A549 (cell line): Measurements from ENCODE around the gene PYY. TPM values are rescaled to one million over a fixed set of nuclear protein-coding genes. Genes with fewer than 3 reads are reported as not detected.
"Not testable (repeated sequence)": the region's sequence is repeated elsewhere in the genome, so short reads cannot be mapped to it uniquely, and the experiment has no call there.

Experiments used
- ATAC-seq, 2 experiments: fragments of 200-7000 bp in 1 of 2; fragments of >200 bp in 1 of 2; cut with Nextera tagmentation in 1 of 2; cut with Tn5 transposase in 1 of 2; 3 replicates each; pipeline versions ENCODE4 v1.8.0 to v1.9.1; 2018 to 2020; ENCODE audit warnings: mild to moderate bottlenecking in 1 of 2, moderate library complexity in 1 of 2
- CTCF ChIA-PET: fragments of 300-600 bp; sonication (Branson Sonifier 250); formaldehyde crosslinking; extraction: SDS; loops from one replicate; lab custom pipeline; 2021; ENCODE audit warnings: antibody characterized with exemption, inconsistent platforms; lab: Yijun Ruan, JAX
- POLR2A ChIA-PET: fragments of 350-600 bp; formaldehyde crosslinking; extraction: SDS; loops from one replicate; lab custom pipeline; 2021; ENCODE audit warnings: antibody characterized with exemption, inconsistent platforms; lab: Yijun Ruan, JAX
- DNase-seq, 2 experiments: peaks; one replicate each; pipeline versions ENCODE4 v3.0.0 to v3.0.0-alpha.2; 2011 to 2016; ENCODE audit warnings: low read depth in 1 of 2, low spot score in 1 of 2
- FAIRE-seq: peaks from 2 replicates; lab custom pipeline; 2011; peaks lifted over from hg19 to GRCh38; lab: Jason Lieb, UNC
- H3K27ac ChIP-seq, 2 experiments: fragments of >200 bp; sonication (Bioruptor Twin); formaldehyde crosslinking; 3 replicates each; pipeline ENCODE4 v1.5.1; 2016 to 2017
- H3K4me1 ChIP-seq: fragments of >200 bp; sonication (Bioruptor Twin); formaldehyde crosslinking; 3 replicates; pipeline ENCODE4 v1.6.1; 2016
- H3K4me2 ChIP-seq: fragments of >200 bp; sonication (Bioruptor Twin); formaldehyde crosslinking; 3 replicates; pipeline ENCODE4 v1.6.1; 2016
- H3K4me3 ChIP-seq: fragments of >200 bp; sonication (Bioruptor Twin); formaldehyde crosslinking; 3 replicates; pipeline ENCODE4 v1.5.1; 2016
- H3K9me3 ChIP-seq: fragments of >200 bp; sonication (Bioruptor Twin); formaldehyde crosslinking; 3 replicates; pipeline ENCODE4 v1.6.1; 2016
- CHD2 ChIP-seq: fragments of 150-350 bp; IDR thresholded peaks from 2 replicates; pipeline ENCODE4 v1.6.1; 2014; ENCODE audit warnings: low read length; ENCODE audit not compliant: partially characterized antibody
- FOXS1 ChIP-seq: fragments of 250-450 bp; sonication (Bioruptor Pico); IDR thresholded peaks from 2 replicates; pipeline ENCODE4 v1.5.0; 2020; ENCODE audit warnings: mild to moderate bottlenecking, moderate library complexity
- HDAC2 ChIP-seq: fragments of 200-600 bp; sonication (generic); IDR thresholded peaks from 2 replicates; pipeline ENCODE4 v1.6.1; 2016
- HMGXB4 ChIP-seq: fragments of 250-450 bp; sonication (Bioruptor Pico); IDR thresholded peaks from 2 replicates; pipeline ENCODE4 v1.5.0; 2021; ENCODE audit warnings: mild to moderate bottlenecking, moderate library complexity, borderline replicate concordance
- HOXB5 ChIP-seq: fragments of 250-450 bp; sonication (Bioruptor Pico); IDR thresholded peaks from 2 replicates; pipeline ENCODE4 v1.5.0; 2020; ENCODE audit warnings: mild to moderate bottlenecking, moderate library complexity
- JUNB ChIP-seq: fragments of >200 bp; sonication (Bioruptor Twin); formaldehyde crosslinking; IDR thresholded peaks from 2 replicates; pipeline ENCODE4 v1.6.1; 2016
- MAX ChIP-seq: IDR thresholded peaks from 2 replicates; pipeline ENCODE4 v1.6.1; 2012
- PBX3 ChIP-seq: IDR thresholded peaks from 2 replicates; pipeline ENCODE4 v1.6.1; 2012
- REST ChIP-seq: fragments of 200-600 bp; sonication (generic); IDR thresholded peaks from 2 replicates; pipeline ENCODE4 v1.6.1; 2016; ENCODE audit warnings: antibody characterized with exemption, mild to moderate bottlenecking, moderate library complexity
- RFX5 ChIP-seq: fragments of 450-650 bp; IDR thresholded peaks from 2 replicates; pipeline ENCODE4 v1.7.1; 2014; ENCODE audit warnings: antibody characterized with exemption, mild to moderate bottlenecking, moderate library complexity
- RNF2 ChIP-seq: fragments of 200-600 bp; sonication (generic); IDR thresholded peaks from 2 replicates; pipeline ENCODE4 v1.6.1; 2016; ENCODE audit warnings: low read depth, mild to moderate bottlenecking, antibody characterized with exemption, moderate library complexity, borderline replicate concordance
- WGBS: methylation state at CpG from one replicate; pipeline ENCODE4 v1.1.6; 2017; ENCODE audit errors: missing lambda C conversion rate; 5-methylcytosine and 5-hydroxymethylcytosine counted together
- polyA plus RNA-seq, 4 experiments: library from polyadenylated mRNA; depleted of rRNA in 3 of 4; stranded (reverse); fragments of >200 nt; fragmentation: RNase III in 1 of 4; extraction: RNeasy Plus Mini Kit Qiagen cat#74134 plus additional on column Dnase treatment in 1 of 4; gene quantifications; 2 replicates in 3 of 4; 3 replicates in 1 of 4; pipeline ENCODE4 v1.2.3, GENCODE V29; 2011 to 2017

Gene PYY
- polyA plus RNA-seq, 2 of the 4 experiments (the other 2 are of a cell fraction), result not detected

GRCh38 chr17:43931062-43931571 lies 22.6 kb downstream of the PYY start:
- H3K4me3 ChIP-seq, result no peak overlapping the region
- WGBS, result 26% methylated on average over 5 of the region's 5 CpGs
- H3K4me1 ChIP-seq, result peaks cover 14% of the 10 kb centered on the region
- no peaks in the 10 kb centered on the region for H3K9me3 ChIP-seq
- peak overlapping the region; percentile 55 for H3K4me2 ChIP-seq
- POLR2A ChIA-PET, result no interaction called here
- H3K27ac ChIP-seq, result peak overlapping the region in 1 of 2 experiments; percentile 47; a peak in 1 of 6 replicates
- no peak for TF ChIP-seq RFX5
- no peak for TF ChIP-seq REST
- no peak for TF ChIP-seq HOXB5 (CRISPR knock-in tag)
- TF ChIP-seq CHD2, result no peak
- TF ChIP-seq JUNB, result no peak
- no peak for TF ChIP-seq RNF2
- TF ChIP-seq MAX, result no peak
- no peak for TF ChIP-seq PBX3
- ATAC-seq (peak; percentile 30 to 77; a peak in 3 of 6 replicates), DNase-seq (peak in 1 of 2 experiments; percentile 54), FAIRE-seq (no peak)
- CTCF ChIA-PET, result interaction anchor here (0.8 to 3.9 kb wide), 7 partner anchors 9 to 64 kb away, joined by 3 to 16 read pairs (median 4); no protein-coding TSS in a partner anchor

- Histone ChIP-seq H3K4me2 (no peak overlapping the region), H3K4me3 (no peak overlapping the region), H3K27ac (no peak overlapping the region), H3K9me3 (no peaks in the 10 kb centered on the region), H3K4me1 (peaks cover 14% of the 10 kb centered on the region)
- CTCF ChIA-PET, result interaction anchor here (0.8 to 6.8 kb wide), 5 partner anchors 9 to 49 kb away, joined by 3 to 46 read pairs (median 6); no protein-coding TSS in a partner anchor
- TF ChIP-seq FOXS1 (CRISPR knock-in tag), result no peak
- POLR2A ChIA-PET, result no interaction called here
- ATAC-seq, result no peak
- DNase-seq, result no peak
- no peak for FAIRE-seq
- WGBS, result 48% methylated on average over 1 of the region's 1 CpG
Measured at GRCh38 chr17:43928609-43929008, 25.1 kb downstream of the PYY start.

GRCh38 chr17:43927929-43928328 lies 25.8 kb downstream of the PYY start:
- POLR2A ChIA-PET, H3K4me3 ChIP-seq, FAIRE-seq: not testable (repeated sequence)

GRCh38 chr17:43927060-43927864 lies 26.5 kb downstream of the PYY start:
- DNase-seq (no peak), FAIRE-seq (no peak), ATAC-seq (no peak)
- 68% methylated on average over 34 of the region's 42 CpGs for WGBS
- ChIA-PET POLR2A (no interaction called here), CTCF (interaction anchor here (0.7 to 9.5 kb wide), 7 partner anchors 12 to 68 kb away, joined by 3 to 94 read pairs (median 28); partner anchors contain the start of gene MPP2)
- H3K4me1 ChIP-seq, result peaks cover 14% of the 10 kb centered on the region
- H3K4me2 ChIP-seq, result no peak overlapping the region
- H3K9me3 ChIP-seq, result no peaks in the 10 kb centered on the region
- no peak overlapping the region for H3K27ac ChIP-seq
- H3K4me3 ChIP-seq, result no peak overlapping the region
- TF ChIP-seq HDAC2 (no peak), HMGXB4 (CRISPR knock-in tag) (no peak)

More at GRCh38 chr17:43927929-43928328, 25.8 kb downstream of the PYY start:
- not testable (repeated sequence) for ATAC-seq, H3K9me3 ChIP-seq, DNase-seq, H3K27ac ChIP-seq, H3K4me2 ChIP-seq
- peaks cover 14% of the 10 kb centered on the region for H3K4me1 ChIP-seq
- 60% methylated on average over 5 of the region's 5 CpGs for WGBS
- CTCF ChIA-PET, result interaction anchor here (0.8 to 6.8 kb wide), 5 partner anchors 10 to 49 kb away, joined by 3 to 46 read pairs (median 6); no protein-coding TSS in a partner anchor
